Trophoblast cell (in vitro differentiated cells and primary cell): ENCODE data around the gene CGNL1.

Experiments used
- DNase-seq, 2 donors: peaks; one replicate each; pipeline ENCODE4 v3.0.0-alpha.2; 2016
- H2AFZ ChIP-seq: 2 replicates; pipeline ENCODE4 v1.6.1; 2013; ENCODE audit warnings: low read length, moderate library complexity, mild to moderate bottlenecking; ENCODE audit not compliant: insufficient read depth, poor library complexity
- H2AK5ac ChIP-seq: 2 replicates; pipeline ENCODE4 v1.6.1; 2013; ENCODE audit warnings: mild to moderate bottlenecking, low read length
- H2BK120ac ChIP-seq: 2 replicates; pipeline ENCODE4 v1.6.1; 2013; ENCODE audit warnings: low read length, mild to moderate bottlenecking, moderate library complexity; ENCODE audit not compliant: insufficient read depth, poor library complexity
- H2BK12ac ChIP-seq: 2 replicates; pipeline ENCODE4 v1.6.1; 2013; ENCODE audit warnings: mild to moderate bottlenecking, low read length, moderate library complexity
- H2BK5ac ChIP-seq: 2 replicates; pipeline ENCODE4 v1.6.1; 2013; ENCODE audit warnings: low read length, low read depth, moderate library complexity, mild to moderate bottlenecking; ENCODE audit not compliant: poor library complexity
- H3K14ac ChIP-seq: 2 replicates; pipeline ENCODE4 v1.6.1; 2013; ENCODE audit warnings: mild to moderate bottlenecking, low read length
- H3K18ac ChIP-seq: 2 replicates; pipeline ENCODE4 v1.6.1; 2013; ENCODE audit warnings: mild to moderate bottlenecking, low read length
- H3K23ac ChIP-seq: 2 replicates; pipeline ENCODE4 v1.6.1; 2013; ENCODE audit warnings: low read length
- H3K27ac ChIP-seq: 2 replicates; pipeline ENCODE4 v1.5.1; 2013; ENCODE audit warnings: low read depth, mild to moderate bottlenecking, inconsistent platforms, low read length, moderate library complexity
- H3K27me3 ChIP-seq: 2 replicates; pipeline ENCODE4 v1.6.1; 2013; ENCODE audit warnings: inconsistent platforms, mild to moderate bottlenecking, low read length, moderate library complexity; ENCODE audit not compliant: insufficient read depth
- H3K36me3 ChIP-seq, 2 experiments: 1 replicate in 1 of 2; 2 replicates in 1 of 2; pipeline ENCODE4 v1.6.1; 2013; ENCODE audit warnings: low read length in 2 of 2, mild to moderate bottlenecking in 2 of 2, moderate library complexity in 1 of 2; ENCODE audit not compliant: insufficient read depth in 2 of 2, control insufficient read depth in 1 of 2
- H3K4ac ChIP-seq: 2 replicates; pipeline ENCODE4 v1.6.1; 2013; ENCODE audit warnings: low read depth, mild to moderate bottlenecking, low read length, moderate library complexity
- H3K4me1 ChIP-seq, 2 experiments: 1 replicate in 1 of 2; 2 replicates in 1 of 2; pipeline ENCODE4 v1.6.1; 2013; ENCODE audit warnings: low read length in 2 of 2, mild to moderate bottlenecking in 2 of 2, moderate library complexity in 1 of 2; ENCODE audit not compliant: insufficient read depth in 2 of 2, control insufficient read depth in 1 of 2
- H3K4me2 ChIP-seq: 2 replicates; pipeline ENCODE4 v1.6.1; 2013; ENCODE audit warnings: inconsistent platforms, mild to moderate bottlenecking, low read length, moderate library complexity
- H3K4me3 ChIP-seq: 2 replicates; pipeline ENCODE4 v1.5.1; 2013; ENCODE audit warnings: mild to moderate bottlenecking, low read depth, low read length, inconsistent platforms
- H3K79me1 ChIP-seq: one replicate; pipeline ENCODE4 v1.6.1; 2013; ENCODE audit warnings: low read length
- H3K79me2 ChIP-seq: 2 replicates; pipeline ENCODE4 v1.6.1; 2013; ENCODE audit warnings: low read length, mild to moderate bottlenecking; ENCODE audit not compliant: control insufficient read depth, insufficient read depth, poor library complexity
- H3K9ac ChIP-seq: 2 replicates; pipeline ENCODE4 v1.6.1; 2013; ENCODE audit warnings: mild to moderate bottlenecking, low read length
- H3K9me3 ChIP-seq: 2 replicates; pipeline ENCODE4 v1.6.1; 2013; ENCODE audit warnings: low read depth, mild to moderate bottlenecking, control low read depth, inconsistent platforms, low read length; ENCODE audit not compliant: insufficient read depth
- H4K12ac ChIP-seq: 2 replicates; pipeline ENCODE4 v1.6.1; 2013; ENCODE audit warnings: low read depth, mild to moderate bottlenecking, low read length, moderate library complexity
- H4K8ac ChIP-seq: 2 replicates; pipeline ENCODE4 v1.6.1; 2013; ENCODE audit warnings: low read depth, mild to moderate bottlenecking, low read length, moderate library complexity
- H4K91ac ChIP-seq: one replicate; pipeline ENCODE4 v1.6.1; 2013; ENCODE audit warnings: low read depth, mild to moderate bottlenecking, low read length, moderate library complexity
- WGBS: extraction: QIAGEN DNeasy Blood & Tissue Kit; methylation state at CpG from one replicate; pipeline ENCODE4 v1.1.7; 2013; ENCODE audit warnings: missing lambda C conversion rate; ENCODE audit not compliant: insufficient read length, insufficient coverage; ENCODE audit errors: extremely low coverage; 5-methylcytosine and 5-hydroxymethylcytosine counted together

CGNL1 gene

GRCh38 chr15:57495041-57495440, 118.7 kb downstream of the CGNL1 start:
- Histone ChIP-seq H3K4me1 (peaks cover 18 to 23% of the 10 kb centered on the region in 2 experiments), H4K8ac (no peak overlapping the region), H3K4me3 (no peak overlapping the region), H2AFZ (no peak overlapping the region), H3K4me2 (no peak overlapping the region), H3K14ac (no peak overlapping the region), H2AK5ac (no peak overlapping the region), H3K23ac (no peak overlapping the region), H4K91ac (no peak overlapping the region), H3K27me3 (no peaks in the 10 kb centered on the region), H3K9ac (no peak overlapping the region), H2BK12ac (no peak overlapping the region), H4K12ac (no peak overlapping the region), H2BK120ac (no peak overlapping the region), H2BK5ac (no peak overlapping the region), H3K18ac (no peak overlapping the region), H3K36me3 (no peaks in the 10 kb centered on the region), H3K4ac (no peak overlapping the region), H3K79me2 (no peaks in the 10 kb centered on the region), H3K79me1 (peaks cover 15% of the 10 kb centered on the region), H3K9me3 (no peaks in the 10 kb centered on the region), H3K27ac (no peak overlapping the region)
- no CpG with 5 or more reads among the region's 2 CpGs for WGBS
- peak in 1 of 2 donors; percentile 62 for DNase-seq

GRCh38 chr15:57495554-57496165, 119.4 kb downstream of the CGNL1 start:
- Histone ChIP-seq H3K18ac (no peak overlapping the region), H3K36me3 (no peaks in the 10 kb centered on the region), H2BK120ac (no peak overlapping the region), H3K27me3 (no peaks in the 10 kb centered on the region), H3K9me3 (no peaks in the 10 kb centered on the region), H4K8ac (no peak overlapping the region), H3K4me2 (no peak overlapping the region), H4K12ac (no peak overlapping the region), H2AK5ac (no peak overlapping the region), H3K79me1 (peaks cover 15% of the 10 kb centered on the region), H3K14ac (no peak overlapping the region), H3K4ac (no peak overlapping the region), H3K27ac (no peak overlapping the region), H4K91ac (no peak overlapping the region), H3K4me1 (peaks cover 22 to 27% of the 10 kb centered on the region in 2 experiments), H3K4me3 (no peak overlapping the region), H3K9ac (no peak overlapping the region), H3K23ac (no peak overlapping the region), H3K79me2 (no peaks in the 10 kb centered on the region), H2BK5ac (no peak overlapping the region), H2BK12ac (no peak overlapping the region), H2AFZ (no peak overlapping the region)
- no CpG with 5 or more reads among the region's 2 CpGs for WGBS
- no peak for DNase-seq

- Histone ChIP-seq H2BK120ac (peak overlapping the region; percentile 8), H3K23ac (peak overlapping the region; percentile 34), H3K79me2 (no peaks in the 10 kb centered on the region), H3K4me3 (peak overlapping the region; percentile 37), H3K4ac (no peak overlapping the region), H2AK5ac (peak overlapping the region; percentile 50), H3K4me2 (peak overlapping the region; percentile 22), H3K4me1 (peaks cover 28 to 34% of the 10 kb centered on the region in 2 experiments), H3K79me1 (peaks cover 18% of the 10 kb centered on the region), H4K12ac (no peak overlapping the region), H4K91ac (peak overlapping the region; percentile 56), H3K9ac (no peak overlapping the region), H2BK12ac (no peak overlapping the region), H3K36me3 (no peaks in the 10 kb centered on the region), H3K27ac (peak overlapping the region; percentile 78), H2AFZ (no peak overlapping the region), H2BK5ac (peak overlapping the region; percentile 10), H3K18ac (peak overlapping the region; percentile 73), H4K8ac (no peak overlapping the region), H3K14ac (peak overlapping the region; percentile 74), H3K27me3 (no peaks in the 10 kb centered on the region), H3K9me3 (no peaks in the 10 kb centered on the region)
- DNase-seq = no peak
- no CpG with 5 or more reads among the region's 1 CpG for WGBS
Observed at GRCh38 chr15:57496594-57496945, 120.3 kb downstream of the CGNL1 start.

GRCh38 chr15:57496946-57497869, 120.9 kb downstream of the CGNL1 start:
- Histone ChIP-seq H3K4me2 (peak overlapping the region; percentile 22), H3K27me3 (no peaks in the 10 kb centered on the region), H3K14ac (peak overlapping the region; percentile 74), H3K27ac (peak overlapping the region; percentile 84), H3K4me1 (peaks cover 34 to 38% of the 10 kb centered on the region in 2 experiments), H4K8ac (no peak overlapping the region), H2AK5ac (peak overlapping the region; percentile 42), H3K4me3 (peak overlapping the region; percentile 37), H2BK12ac (peak overlapping the region; percentile 7), H3K23ac (peak overlapping the region; percentile 34), H3K79me2 (no peaks in the 10 kb centered on the region), H2AFZ (no peak overlapping the region), H2BK5ac (peak overlapping the region; percentile 36), H3K36me3 (no peaks in the 10 kb centered on the region), H3K79me1 (peaks cover 19% of the 10 kb centered on the region), H3K9me3 (no peaks in the 10 kb centered on the region), H4K12ac (no peak overlapping the region), H2BK120ac (peak overlapping the region; percentile 33), H3K18ac (peak overlapping the region; percentile 73), H3K9ac (no peak overlapping the region), H4K91ac (peak overlapping the region; percentile 56), H3K4ac (peak overlapping the region; percentile 12)
- no CpG with 5 or more reads among the region's 15 CpGs for WGBS
- DNase-seq = no peak
